ENCODE results near the gene MRPL19.

GRCh38 chr2:75675908-75676307 is 29.3 kb downstream of the MRPL19 start:
- no peak for TF ChIP-seq CTCF (conservative IDR thresholded peaks at IDR 0.05; ENCODE audit: low read depth, low read length)
- no peak for TF ChIP-seq EZH2 (IDR thresholded peaks at IDR 0.05; ENCODE audit: borderline replicate concordance, low read depth, low read length, poor library complexity, severe bottlenecking)

All from A673 (cell line).